Measurements from ENCODE around the gene EFS. TPM values are rescaled to one million over a fixed set of nuclear protein-coding genes. Genes with fewer than 3 reads are reported as not detected.

Gene EFS
- total RNA-seq, 1 experiment from 2014 or later: 0.36 TPM

DNA sequence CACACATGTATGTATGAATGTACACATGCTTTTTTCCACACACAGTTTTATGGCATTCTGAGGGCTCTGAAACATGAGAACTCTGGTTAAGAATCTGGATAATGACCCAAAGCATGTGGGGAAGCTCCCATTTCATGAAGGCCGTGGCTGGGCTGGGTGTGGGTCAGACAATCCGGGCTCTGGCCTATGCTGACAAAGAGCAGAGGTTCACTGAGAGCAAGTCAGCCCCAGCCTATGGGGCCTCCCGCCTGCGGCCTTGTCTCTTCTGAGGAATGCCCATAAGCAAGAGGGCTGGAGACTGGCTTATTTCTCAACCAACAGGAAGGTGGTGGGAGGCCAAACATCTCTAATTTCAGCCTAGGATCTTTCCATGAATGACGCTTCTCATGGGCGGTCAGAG is 34.6 kb upstream of the EFS start:
- H3K9me2 ChIP-seq (replicated peaks; ENCODE audit: low read length): no peaks in the 10 kb centered on the region
- H3K4me1 ChIP-seq (ENCODE audit: insufficient read depth, low read length): no peaks in the 10 kb centered on the region
- H3F3A ChIP-seq (ENCODE audit: low read length, unreplicated experiment): no peaks in the 10 kb centered on the region
- H3K4me2 ChIP-seq (ENCODE audit: low read length): no peak overlapping the region
- no peaks in the 10 kb centered on the region for H4K20me1 ChIP-seq (ENCODE audit: low read length)
- DNase-seq: no peak
- intact Hi-C loops (cut with micrococcal nuclease): no loop called here
- TF ChIP-seq EZH2 (IDR thresholded peaks at IDR 0.05; ENCODE audit: low read length, unreplicated experiment) (no peak), EZH2phosphoT487 (IDR thresholded peaks at IDR 0.05; ENCODE audit: borderline replicate concordance, low read length) (no peak)
- TF ChIP-seq, protein P1, sequence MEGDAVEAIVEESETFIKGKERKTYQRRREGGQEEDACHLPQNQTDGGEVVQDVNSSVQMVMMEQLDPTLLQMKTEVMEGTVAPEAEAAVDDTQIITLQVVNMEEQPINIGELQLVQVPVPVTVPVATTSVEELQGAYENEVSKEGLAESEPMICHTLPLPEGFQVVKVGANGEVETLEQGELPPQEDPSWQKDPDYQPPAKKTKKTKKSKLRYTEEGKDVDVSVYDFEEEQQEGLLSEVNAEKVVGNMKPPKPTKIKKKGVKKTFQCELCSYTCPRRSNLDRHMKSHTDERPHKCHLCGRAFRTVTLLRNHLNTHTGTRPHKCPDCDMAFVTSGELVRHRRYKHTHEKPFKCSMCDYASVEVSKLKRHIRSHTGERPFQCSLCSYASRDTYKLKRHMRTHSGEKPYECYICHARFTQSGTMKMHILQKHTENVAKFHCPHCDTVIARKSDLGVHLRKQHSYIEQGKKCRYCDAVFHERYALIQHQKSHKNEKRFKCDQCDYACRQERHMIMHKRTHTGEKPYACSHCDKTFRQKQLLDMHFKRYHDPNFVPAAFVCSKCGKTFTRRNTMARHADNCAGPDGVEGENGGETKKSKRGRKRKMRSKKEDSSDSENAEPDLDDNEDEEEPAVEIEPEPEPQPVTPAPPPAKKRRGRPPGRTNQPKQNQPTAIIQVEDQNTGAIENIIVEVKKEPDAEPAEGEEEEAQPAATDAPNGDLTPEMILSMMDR (conservative IDR thresholded peaks at IDR 0.05; ENCODE audit: low read depth, low read length): no peak
- H3K9ac ChIP-seq (ENCODE audit: low read length): no peak overlapping the region
- no peaks in the 10 kb centered on the region for H3K9me3 ChIP-seq (ENCODE audit: low read length)
- no peaks in the 10 kb centered on the region for H3K36me3 ChIP-seq (ENCODE audit: low read depth, low read length)
- H3K4me3 ChIP-seq (ENCODE audit: low read length): no peak overlapping the region
- H3K27me3 ChIP-seq (ENCODE audit: low read length): peaks cover 58% of the 10 kb centered on the region
- no peak overlapping the region for H2AFZ ChIP-seq (ENCODE audit: low read length)
- H3K79me2 ChIP-seq (ENCODE audit: low read length): no peaks in the 10 kb centered on the region
- CTCF ChIA-PET: no interaction called here
- H3K27ac ChIP-seq (ENCODE audit: low read length): no peak overlapping the region
- POLR2A ChIA-PET (ENCODE audit: unreplicated experiment): no interaction called here
- no peak for ATAC-seq
- no TSS peak for BruUV-seq (replicated peaks)

DNA sequence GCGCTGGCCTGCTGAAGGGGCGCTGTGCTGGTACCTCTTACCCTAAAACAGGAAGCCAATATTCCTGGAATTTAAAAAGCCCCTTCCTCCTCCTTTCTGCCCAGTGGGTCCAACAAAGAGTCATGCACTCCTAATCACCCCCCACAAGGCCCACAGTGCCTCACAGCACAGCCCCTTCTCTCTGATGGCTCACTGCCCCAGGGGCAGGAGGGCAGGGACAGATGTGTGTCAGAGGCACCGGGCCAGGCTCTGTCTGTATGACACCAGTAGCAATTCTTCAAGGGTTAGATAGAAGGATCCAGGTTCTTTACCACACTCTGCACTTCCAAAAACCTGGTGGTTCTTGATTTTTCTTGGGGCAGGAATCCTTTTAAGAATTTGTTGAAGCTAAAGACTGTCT is 34.2 kb upstream of the EFS start:
- peaks cover 58% of the 10 kb centered on the region for H3K27me3 ChIP-seq (ENCODE audit: low read length)
- POLR2A ChIA-PET (ENCODE audit: unreplicated experiment): no interaction called here
- no peak for ATAC-seq

DNA sequence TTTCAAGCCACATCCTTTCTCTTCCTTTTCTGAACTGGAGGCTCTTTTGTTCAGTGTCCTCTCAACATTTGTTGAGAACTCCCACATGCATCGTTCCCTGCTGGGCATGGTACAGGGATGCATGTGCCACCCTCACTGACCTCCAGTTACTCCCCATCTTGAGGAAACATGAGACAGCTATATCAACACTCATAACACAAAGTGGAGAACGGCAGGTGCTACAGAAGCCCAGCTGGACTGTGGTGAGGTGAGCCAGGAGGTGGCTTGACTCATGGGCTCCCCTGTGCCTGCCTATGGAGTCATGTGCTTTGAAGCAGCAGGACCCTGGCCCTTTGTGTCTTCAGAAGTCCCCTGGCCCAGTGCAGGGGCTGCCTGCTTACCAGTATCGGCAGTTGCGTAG is 33.4 kb upstream of the EFS start:
- TF ChIP-seq, protein P1 (conservative IDR thresholded peaks at IDR 0.05; ENCODE audit: low read depth, low read length): no peak
- no peak for TF ChIP-seq EZH2phosphoT487 (IDR thresholded peaks at IDR 0.05; ENCODE audit: borderline replicate concordance, low read length)
- Histone ChIP-seq H3K9me3 (ENCODE audit: low read length) (no peaks in the 10 kb centered on the region), H3K79me2 (ENCODE audit: low read length) (no peaks in the 10 kb centered on the region), H3K4me1 (ENCODE audit: insufficient read depth, low read length) (no peaks in the 10 kb centered on the region), H3F3A (ENCODE audit: low read length, unreplicated experiment) (no peaks in the 10 kb centered on the region), H3K27me3 (ENCODE audit: low read length) (peaks cover 57% of the 10 kb centered on the region), H3K27ac (ENCODE audit: low read length) (no peak overlapping the region), H2AFZ (ENCODE audit: low read length) (no peak overlapping the region), H3K4me2 (ENCODE audit: low read length) (no peak overlapping the region), H3K9ac (ENCODE audit: low read length) (no peak overlapping the region), H3K36me3 (ENCODE audit: low read depth, low read length) (no peaks in the 10 kb centered on the region), H4K20me1 (ENCODE audit: low read length) (no peaks in the 10 kb centered on the region), H3K4me3 (ENCODE audit: low read length) (no peak overlapping the region), H3K9me2 (replicated peaks; ENCODE audit: low read length) (no peaks in the 10 kb centered on the region)
- ChIA-PET CTCF (no interaction called here), POLR2A (ENCODE audit: unreplicated experiment) (no interaction called here)
- no peak for DNase-seq
- no TSS peak for BruUV-seq (replicated peaks)
- no peak for ATAC-seq
- intact Hi-C loops (cut with micrococcal nuclease): no loop called here

More for the DNA sequence above, 34.2 kb upstream of the EFS start:
- no peak overlapping the region for H3K4me2 ChIP-seq (ENCODE audit: low read length)
- TF ChIP-seq, protein P1 (conservative IDR thresholded peaks at IDR 0.05; ENCODE audit: low read depth, low read length): no peak
- intact Hi-C loops (cut with micrococcal nuclease): no loop called here
- H3K79me2 ChIP-seq (ENCODE audit: low read length): no peaks in the 10 kb centered on the region
- no peaks in the 10 kb centered on the region for H3F3A ChIP-seq (ENCODE audit: low read length, unreplicated experiment)
- H3K9me3 ChIP-seq (ENCODE audit: low read length): no peaks in the 10 kb centered on the region
- H3K4me1 ChIP-seq (ENCODE audit: insufficient read depth, low read length): no peaks in the 10 kb centered on the region
- H3K27ac ChIP-seq (ENCODE audit: low read length): no peak overlapping the region
- H3K36me3 ChIP-seq (ENCODE audit: low read depth, low read length): no peaks in the 10 kb centered on the region
- H2AFZ ChIP-seq (ENCODE audit: low read length): no peak overlapping the region
- H3K9me2 ChIP-seq (replicated peaks; ENCODE audit: low read length): no peaks in the 10 kb centered on the region
- H4K20me1 ChIP-seq (ENCODE audit: low read length): no peaks in the 10 kb centered on the region
- no peak overlapping the region for H3K9ac ChIP-seq (ENCODE audit: low read length)
- CTCF ChIA-PET: no interaction called here
- no peak overlapping the region for H3K4me3 ChIP-seq (ENCODE audit: low read length)
- DNase-seq: no peak
- no TSS peak for BruUV-seq (replicated peaks)
